H1 (cell line): ENCODE results near the gene TMEM45A. TPM values are rescaled to one million over a fixed set of nuclear protein-coding genes. Genes with fewer than 3 reads are reported as not detected.

Experiments used
- CTCF ChIA-PET: fragments of 300-600 bp; sonication (Branson Sonifier 250); formaldehyde crosslinking; loops from one replicate; lab custom pipeline; 2021; ENCODE audit not compliant: partially characterized antibody; lab: Charles Lee
- POLR2A ChIA-PET: fragments of 300-600 bp; sonication (Branson Sonifier 250); formaldehyde crosslinking; loops from one replicate; lab custom pipeline; 2021; ENCODE audit warnings: inconsistent platforms; ENCODE audit not compliant: partially characterized antibody; lab: Charles Lee
- DNase-seq, 2 experiments: peaks; one replicate each; pipeline versions ENCODE4 v3.0.0 to v3.0.0-alpha.2; 2010 to 2022; ENCODE audit warnings: low spot score in 2 of 2, low read depth in 1 of 2, mixed read lengths in 1 of 2
- FAIRE-seq: peaks from 2 replicates; lab custom pipeline; 2011; peaks lifted over from hg19 to GRCh38; lab: Jason Lieb, UNC
- H2AFZ ChIP-seq: 2 replicates; pipeline ENCODE4 v1.8.1; 2012; ENCODE audit warnings: low read length, inconsistent platforms
- H2AK5ac ChIP-seq: 2 replicates; pipeline ENCODE4 v1.6.1; 2013; ENCODE audit warnings: low read depth, low read length
- H2BK120ac ChIP-seq: replicated peaks from 2 replicates; pipeline ENCODE3; 2013; ENCODE audit warnings: low read depth, low read length, inconsistent platforms
- H2BK12ac ChIP-seq: 2 replicates; pipeline ENCODE4 v1.6.1; 2013; ENCODE audit warnings: low read depth, low read length
- H2BK15ac ChIP-seq: 2 replicates; pipeline ENCODE4 v1.6.1; 2013; ENCODE audit warnings: low read length
- H2BK20ac ChIP-seq: 2 replicates; pipeline ENCODE4 v1.6.1; 2013; ENCODE audit warnings: low read length
- H2BK5ac ChIP-seq: 2 replicates; pipeline ENCODE4 v1.6.1; 2013; ENCODE audit warnings: low read depth, low read length
- H3K14ac ChIP-seq: 2 replicates; pipeline ENCODE4 v1.6.1; 2013; ENCODE audit warnings: inconsistent platforms; ENCODE audit not compliant: insufficient read length
- H3K18ac ChIP-seq: 2 replicates; pipeline ENCODE4 v1.6.1; 2013; ENCODE audit warnings: low read length; ENCODE audit errors: extremely low read depth
- H3K23ac ChIP-seq: 2 replicates; pipeline ENCODE4 v1.6.1; 2013; ENCODE audit warnings: inconsistent platforms; ENCODE audit not compliant: insufficient read length
- H3K23me2 ChIP-seq: 2 replicates; pipeline ENCODE4 v1.6.1; 2013; ENCODE audit warnings: low read depth, low read length
- H3K27ac ChIP-seq: 2 replicates; pipeline ENCODE4 v1.6.1; 2011; ENCODE audit warnings: low read depth, low read length, inconsistent platforms
- H3K27me3 ChIP-seq, 4 experiments: replicated peaks in 1 of 4; 1 replicate in 1 of 4; 2 replicates in 3 of 4; pipeline versions ENCODE4 v1.6.1 to v1.8.1; 2011 to 2013; ENCODE audit warnings: low read length in 3 of 4, mild to moderate bottlenecking in 3 of 4, inconsistent platforms in 2 of 4, mixed read lengths in 2 of 4, moderate library complexity in 1 of 4; ENCODE audit not compliant: control insufficient read depth in 3 of 4, insufficient read depth in 3 of 4; ENCODE audit errors: extremely low read depth in 1 of 4
- H3K36me3 ChIP-seq, 4 experiments: 2 replicates each; pipeline versions ENCODE4 v1.6.1 to v1.8.1; 2011 to 2013; ENCODE audit warnings: mild to moderate bottlenecking in 4 of 4, low read length in 3 of 4, moderate library complexity in 2 of 4, control low read depth in 1 of 4, inconsistent platforms in 1 of 4; ENCODE audit not compliant: insufficient read depth in 4 of 4, control insufficient read depth in 2 of 4
- H3K4ac ChIP-seq: replicated peaks from 2 replicates; pipeline ENCODE3; 2013; ENCODE audit warnings: low read length, low read depth, mixed read lengths, inconsistent platforms; ENCODE audit not compliant: insufficient read length
- H3K4me1 ChIP-seq, 4 experiments: replicated peaks in 1 of 4; 1 replicate in 1 of 4; 2 replicates in 3 of 4; pipeline versions ENCODE4 v1.6.1 to v1.8.1; 2011 to 2013; ENCODE audit warnings: low read length in 3 of 4, inconsistent platforms in 2 of 4, mixed read lengths in 1 of 4; ENCODE audit not compliant: insufficient read depth in 4 of 4, control insufficient read depth in 3 of 4
- H3K4me2 ChIP-seq, 2 experiments: 2 replicates each; pipeline versions ENCODE4 v1.6.1 to v1.8.1; 2011 to 2013; ENCODE audit warnings: low read depth in 2 of 2, low read length in 2 of 2, control low read depth in 1 of 2, inconsistent platforms in 1 of 2, mild to moderate bottlenecking in 1 of 2; ENCODE audit not compliant: insufficient read depth in 1 of 2
- H3K4me3 ChIP-seq, 4 experiments: fragments of 200-600, 300-600 bp in 1 of 4; sonication (generic), shearing (Covaris generic), sonication (Bioruptor Twin) in 1 of 4; 2 replicates each; pipeline versions ENCODE4 v1.5.1 to v1.8.1; 2011 to 2016; ENCODE audit warnings: low read length in 4 of 4, low read depth in 3 of 4, control low read depth in 2 of 4, inconsistent platforms in 2 of 4, mild to moderate bottlenecking in 2 of 4, mixed read lengths in 1 of 4, moderate library complexity in 1 of 4; ENCODE audit not compliant: insufficient read depth in 2 of 4; ENCODE audit errors: extremely low read depth in 1 of 4
- H3K56ac ChIP-seq: replicated peaks from 2 replicates; pipeline ENCODE3; 2013; ENCODE audit warnings: low read depth, mild to moderate bottlenecking, mixed read lengths, low read length, inconsistent platforms; ENCODE audit not compliant: insufficient read length
- H3K79me1 ChIP-seq: 2 replicates; pipeline ENCODE4 v1.6.1; 2013; ENCODE audit warnings: low read depth, low read length, control low read depth
- H3K79me2 ChIP-seq, 2 experiments: 2 replicates each; pipeline versions ENCODE4 v1.6.1 to v1.8.1; 2012 to 2013; ENCODE audit warnings: low read length in 2 of 2, mild to moderate bottlenecking in 2 of 2, inconsistent platforms in 1 of 2; ENCODE audit not compliant: insufficient read depth in 2 of 2, control insufficient read depth in 1 of 2
- H3K9ac ChIP-seq, 4 experiments: replicated peaks in 1 of 4; 1 replicate in 1 of 4; 2 replicates in 3 of 4; pipeline versions ENCODE4 v1.6.1 to v1.8.1; 2011 to 2013; ENCODE audit warnings: low read depth in 3 of 4, low read length in 3 of 4, control low read depth in 2 of 4, mild to moderate bottlenecking in 2 of 4, moderate library complexity in 2 of 4, inconsistent platforms in 1 of 4; ENCODE audit errors: extremely low read depth in 1 of 4
- H3K9me3 ChIP-seq, 2 experiments: 2 replicates each; pipeline versions ENCODE4 v1.6.1 to v1.8.1; 2012 to 2013; ENCODE audit warnings: mild to moderate bottlenecking in 2 of 2, moderate library complexity in 2 of 2, control low read depth in 1 of 2, inconsistent platforms in 1 of 2, low read depth in 1 of 2, low read length in 1 of 2, mixed read lengths in 1 of 2; ENCODE audit not compliant: insufficient read depth in 2 of 2
- H4K20me1 ChIP-seq, 2 experiments: replicated peaks in 1 of 2; 2 replicates each; pipeline versions ENCODE3 to v1.8.1; 2011 to 2013; ENCODE audit warnings: inconsistent platforms in 2 of 2, low read length in 2 of 2, mild to moderate bottlenecking in 1 of 2; ENCODE audit not compliant: insufficient read depth in 2 of 2, control insufficient read depth in 1 of 2
- H4K5ac ChIP-seq: 2 replicates; pipeline ENCODE4 v1.6.1; 2013; ENCODE audit warnings: low read length, low read depth, mixed read lengths, inconsistent platforms; ENCODE audit not compliant: insufficient read length
- H4K8ac ChIP-seq: 2 replicates; pipeline ENCODE4 v1.8.0; 2013; ENCODE audit warnings: mild to moderate bottlenecking, moderate library complexity, low read length, inconsistent platforms; ENCODE audit not compliant: insufficient read depth; ENCODE audit errors: extremely low read depth
- H4K91ac ChIP-seq: replicated peaks from 2 replicates; pipeline ENCODE3; 2013; ENCODE audit warnings: low read length, mixed read lengths, inconsistent platforms; ENCODE audit not compliant: insufficient read length
- ATF3 ChIP-seq: IDR thresholded peaks from 2 replicates; pipeline ENCODE4 v1.6.1; 2011; ENCODE audit warnings: low read depth, mild to moderate bottlenecking, low read length; ENCODE audit not compliant: insufficient read depth
- EZH2 ChIP-seq: fragments of 200-600 bp; sonication (generic); IDR thresholded peaks from 2 replicates; pipeline ENCODE4 v1.7.1; 2012; ENCODE audit warnings: low read depth, mild to moderate bottlenecking, moderate library complexity, low read length, inconsistent platforms; ENCODE audit not compliant: severe bottlenecking
- GTF2F1 ChIP-seq: IDR thresholded peaks from 2 replicates; pipeline ENCODE4 v1.6.1; 2012; ENCODE audit warnings: low read depth, low read length, improper control_type of control experiment, borderline replicate concordance
- JUN ChIP-seq: IDR thresholded peaks from 2 replicates; pipeline ENCODE4 v1.6.1; 2011; ENCODE audit warnings: low read depth, mild to moderate bottlenecking, improper control_type of control experiment, low read length
- MAX ChIP-seq: IDR thresholded peaks from 2 replicates; pipeline ENCODE4 v1.6.1; 2012; ENCODE audit warnings: inconsistent platforms
- POLR2AphosphoS5 ChIP-seq: IDR thresholded peaks from 2 replicates; pipeline ENCODE4 v1.6.1; 2011; ENCODE audit warnings: low read depth, low read length
- RBBP5 ChIP-seq: IDR thresholded peaks from 2 replicates; pipeline ENCODE4 v1.7.1; 2012; ENCODE audit warnings: low read depth, mild to moderate bottlenecking, inconsistent platforms, low read length, moderate library complexity, borderline replicate concordance
- TAF7 ChIP-seq: optimal IDR thresholded peaks from 2 replicates; pipeline ENCODE3; 2011; ENCODE audit warnings: low read depth, mild to moderate bottlenecking, inconsistent platforms, low read length, moderate library complexity, borderline replicate concordance
- WGBS, 2 experiments: shearing (Covaris generic) in 1 of 2; methylation state at CpG; one replicate each; pipeline versions ENCODE4 v1.1.6 to v1.1.7; 2013 to 2015; ENCODE audit warnings: low lambda C conversion rate in 2 of 2, mixed read lengths in 2 of 2, inconsistent platforms in 1 of 2, low coverage in 1 of 2, missing lambda C conversion rate in 1 of 2; ENCODE audit not compliant: insufficient replicate concordance in 2 of 2, insufficient coverage in 1 of 2, insufficient read length in 1 of 2; ENCODE audit errors: extremely low coverage in 1 of 2, missing lambda C conversion rate in 1 of 2; 5-methylcytosine and 5-hydroxymethylcytosine counted together
- polyA plus RNA-seq, 7 experiments: library from polyadenylated mRNA; depleted of rRNA in 3 of 7; stranded (reverse) in 5 of 7; unstranded in 2 of 7; fragments of >200 nt in 5 of 7; fragments of 200-250 nt in 2 of 7; gene quantifications; 1 replicate in 5 of 7; 2 replicates in 1 of 7; 4 replicates in 1 of 7; pipeline versions ENCODE4 v1.2.1 to v1.2.3, GENCODE V29; 2011 to 2013; ENCODE audit warnings: missing spikeins in 2 of 7, mixed read lengths in 2 of 7
- total RNA-seq: library from RNA; stranded (reverse); fragmentation: NEBNext Ultra II Directional; extraction: Animal tissue kit (Norgen Biotek cat#: 25700); gene quantifications from 2 replicates; pipeline ENCODE4 v1.2.1, GENCODE V29; 2021

The TMEM45A gene
- total and polyA plus RNA-seq, 2 of the 8 experiments (the other 6 are each of a cell fraction or from before 2014, with no cell fraction given), result 12.9 to 14.2 TPM

GRCh38 chr3:100526613-100527346, 34.4 kb downstream of the TMEM45A start:
- 86% methylated on average over 4 of the region's 4 CpGs; no CpG with 5 or more reads in 1 of the 2 experiments for WGBS, 2 experiments
- Histone ChIP-seq H2BK12ac (no peak overlapping the region), H2BK20ac (no peak overlapping the region), H3K23ac (no peak overlapping the region), H3K4me3 (no peak overlapping the region), H4K8ac (no peak overlapping the region), H3K18ac (no peak overlapping the region), H3K14ac (no peak overlapping the region), H3K27ac (no peak overlapping the region), H3K4me2 (no peak overlapping the region), H4K20me1 (no peaks in the 10 kb centered on the region), H3K36me3 (no peaks in the 10 kb centered on the region), H2AFZ (no peak overlapping the region), H2BK5ac (no peak overlapping the region), H4K5ac (no peak overlapping the region), H3K23me2 (no peaks in the 10 kb centered on the region), H3K79me1 (no peaks in the 10 kb centered on the region), H2BK15ac (no peak overlapping the region), H2BK120ac (no peak overlapping the region), H3K4ac (no peak overlapping the region), H3K27me3 (no peaks in the 10 kb centered on the region), H3K56ac (no peak overlapping the region), H3K9me3 (no peaks in the 10 kb centered on the region), H2AK5ac (no peak overlapping the region), H4K91ac (no peak overlapping the region), H3K79me2 (no peaks in the 10 kb centered on the region), H3K4me1 (no peaks in the 10 kb centered on the region), H3K9ac (no peak overlapping the region)
- no peak for DNase-seq
- TF ChIP-seq GTF2F1 (no peak), ATF3 (no peak), RBBP5 (no peak), JUN (no peak), POLR2AphosphoS5 (no peak), MAX (no peak), EZH2 (no peak), TAF7 (no peak)
- ChIA-PET POLR2A (no interaction called here), CTCF (interaction anchor here (2.0 kb wide), 1 partner anchor 63 kb away, joined by 5 read pairs; no protein-coding TSS in a partner anchor)
- no peak for FAIRE-seq
